HepG2 (cell line): Measurements from ENCODE around the gene TDRD10. TPM values are rescaled to one million over a fixed set of nuclear protein-coding genes. Genes with fewer than 3 reads are reported as not detected.
A peak's percentile ranks its signal among the peaks of the same experiment; 100 is the strongest.

Experiments used
- ATAC-seq: fragments of 200-7000 bp; cut with Tn5 transposase; 3 replicates; pipeline ENCODE4 v1.9.1; 2020; ENCODE audit warnings: mild to moderate bottlenecking, moderate library complexity
- Bru-seq: library from RNA; stranded (reverse); fragments of 400-500 nt; gene quantifications from one replicate; lab custom pipeline; 2021; lab: Mats Ljungman, UMichigan
- BruChase-seq, 2 experiments: library from RNA; stranded (reverse); fragments of 400-500 nt; gene quantifications; one replicate each; lab custom pipeline; 2021; lab: Mats Ljungman, UMichigan
- BruUV-seq: library from RNA; stranded (reverse); fragments of 400-500 nt; replicated peaks from 2 replicates; lab custom pipeline; 2021; lab: Mats Ljungman, UMichigan
- CTCF ChIA-PET: fragments of 300-600 bp; formaldehyde crosslinking; extraction: SDS; loops from one replicate; lab custom pipeline; 2021; ENCODE audit warnings: low total read pairs, inconsistent platforms, low intra/inter-chr PET ratio; lab: Yijun Ruan, JAX
- POLR2A ChIA-PET: fragments of 350-600 bp; sonication (Branson Sonifier 250); formaldehyde crosslinking; loops from one replicate; lab custom pipeline; 2020; ENCODE audit warnings: antibody characterized with exemption, inconsistent platforms; lab: Yijun Ruan, JAX
- DNase-seq: peaks from one replicate; pipeline ENCODE4 v3.0.0-alpha.2; 2015; ENCODE audit warnings: low spot score
- FAIRE-seq: peaks from 3 replicates; lab custom pipeline; 2011; peaks lifted over from hg19 to GRCh38; lab: Jason Lieb, UNC
- H2AFZ ChIP-seq: one replicate; pipeline ENCODE4 v1.6.1; 2011; ENCODE audit warnings: low read length, inconsistent platforms
- H3K27ac ChIP-seq: fragments of 300-600 bp; 3 replicates; pipeline ENCODE4 v1.8.0; 2011; ENCODE audit warnings: mixed run types, mild to moderate bottlenecking, mixed read lengths, low read length, inconsistent platforms; ENCODE audit not compliant: insufficient read depth; ENCODE audit errors: extremely low read length
- H3K27me3 ChIP-seq, 2 experiments: fragments of 200-600 bp in 1 of 2; 2 replicates in 1 of 2; 3 replicates in 1 of 2; pipeline versions ENCODE4 v1.6.0 to v1.8.0; 2011; ENCODE audit warnings: low read length in 2 of 2, mild to moderate bottlenecking in 2 of 2, moderate library complexity in 2 of 2, inconsistent platforms in 1 of 2; ENCODE audit not compliant: insufficient read depth in 2 of 2, control insufficient read depth in 1 of 2
- H3K36me3 ChIP-seq, 2 experiments: fragments of 200-600 bp in 1 of 2; replicated peaks in 1 of 2; 2 replicates in 1 of 2; 3 replicates in 1 of 2; pipeline versions ENCODE4 v1.5.1 to v1.8.0; 2011; ENCODE audit warnings: low read length in 2 of 2, inconsistent platforms in 1 of 2; ENCODE audit not compliant: insufficient read depth in 2 of 2, control insufficient read depth in 1 of 2
- H3K4me1 ChIP-seq: 2 replicates; pipeline ENCODE4 v1.5.1; 2012; ENCODE audit warnings: low read length, inconsistent platforms; ENCODE audit not compliant: insufficient read depth
- H3K4me2 ChIP-seq: 2 replicates; pipeline ENCODE4 v1.6.0; 2011; ENCODE audit warnings: low read depth, low read length, inconsistent platforms
- H3K4me3 ChIP-seq, 3 experiments: fragments of 200-600 bp in 1 of 3; sonication (generic), shearing (Covaris generic) in 1 of 3; replicated peaks in 1 of 3; 2 replicates each; pipeline ENCODE4 v1.5.1; 2011 to 2016; ENCODE audit warnings: low read length in 3 of 3, inconsistent platforms in 2 of 3, low read depth in 2 of 3, mild to moderate bottlenecking in 2 of 3, control low read depth in 1 of 3, mixed read lengths in 1 of 3; ENCODE audit not compliant: insufficient read depth in 1 of 3
- H3K79me2 ChIP-seq: one replicate; pipeline ENCODE4 v1.6.1; 2011; ENCODE audit warnings: low read length, inconsistent platforms; ENCODE audit not compliant: insufficient read depth
- H3K9ac ChIP-seq: 2 replicates; pipeline ENCODE4 v1.6.0; 2011; ENCODE audit warnings: mild to moderate bottlenecking, low read depth, low read length, inconsistent platforms; ENCODE audit not compliant: insufficient read depth
- H3K9me3 ChIP-seq: 2 replicates; pipeline ENCODE4 v1.5.1; 2012; ENCODE audit warnings: mild to moderate bottlenecking, low read length
- H4K20me1 ChIP-seq: 2 replicates; pipeline ENCODE4 v1.6.0; 2011; ENCODE audit warnings: inconsistent platforms, mild to moderate bottlenecking, low read length, moderate library complexity; ENCODE audit not compliant: insufficient read depth
- NR2C2 ChIP-seq: sonication (generic); formaldehyde crosslinking; IDR thresholded peaks from 2 replicates; pipeline ENCODE4 v1.4.0; 2020; ENCODE audit warnings: missing genetic modification reagents, mild to moderate bottlenecking, moderate library complexity, borderline replicate concordance
- PBX2 ChIP-seq: IDR thresholded peaks from 2 replicates; pipeline ENCODE4 v1.6.1; 2016; ENCODE audit warnings: control low read depth
- PHF8 ChIP-seq: sonication (generic); formaldehyde crosslinking; IDR thresholded peaks from 2 replicates; pipeline ENCODE4 v1.5.0; 2020; ENCODE audit warnings: missing genetic modification reagents
- SMAD1 ChIP-seq: sonication (generic); formaldehyde crosslinking; IDR thresholded peaks from 2 replicates; pipeline ENCODE4 v1.4.0; 2020; ENCODE audit warnings: missing genetic modification reagents, low read depth, mild to moderate bottlenecking, borderline replicate concordance
- YEATS4 ChIP-seq: sonication (generic); formaldehyde crosslinking; IDR thresholded peaks from 2 replicates; pipeline ENCODE4 v1.4.0; 2020; ENCODE audit warnings: missing genetic modification reagents, borderline replicate concordance
- WGBS: methylation state at CpG from one replicate; pipeline ENCODE4 v1.1.6; 2017; ENCODE audit warnings: low lambda C conversion rate; 5-methylcytosine and 5-hydroxymethylcytosine counted together
- in situ Hi-C: cut with HindIII; loops from 2 replicates; pipeline ENCODE4 v1.10.0; 2017; ENCODE audit warnings: low pct_unique_long_range_greater_than_20kb; ENCODE audit not compliant: extremely low pct_ligation_motif_present
- intact Hi-C: fragments of 100-400 bp; cut with micrococcal nuclease; formaldehyde crosslinking; loops from one replicate; pipeline ENCODE4 v1.10.0; 2022; ENCODE audit not compliant: unreplicated experiment
- long read RNA-seq, 2 experiments: library from RNA in 1 of 2; library from polyadenylated mRNA in 1 of 2; stranded (forward) in 1 of 2; unstranded in 1 of 2; transcript quantifications; one replicate each; pipeline ENCODE4 v2.0.0, GENCODE V29; 2019 to 2022
- polyA minus RNA-seq, 3 experiments: library from RNA; depleted of rRNA, polyadenylated mRNA; stranded (reverse); fragments of >200 nt; gene quantifications; 2 replicates each; pipeline ENCODE4 v1.2.3, GENCODE V29; 2011; ENCODE audit warnings: low replicate concordance in 1 of 3
- polyA plus RNA-seq, 8 experiments: library from polyadenylated mRNA; depleted of rRNA in 3 of 8; stranded (reverse) in 7 of 8; unstranded in 1 of 8; fragments of >200 nt; fragmentation: Illumina TruSeq in 4 of 8; extraction: Trizol in 4 of 8; gene quantifications; 2 replicates each; pipeline versions ENCODE4 v1.2.1 to v1.2.3, GENCODE V29; 2011 to 2016; ENCODE audit warnings: low read depth in 4 of 8, missing spikeins in 1 of 8, mixed read lengths in 1 of 8; ENCODE audit not compliant: insufficient read depth in 1 of 8
- total RNA-seq, 5 experiments: library from RNA; depleted of rRNA; stranded (reverse); fragments of >200 nt; fragmentation: Illumina TruSeq; extraction: Trizol; gene quantifications; 2 replicates each; pipeline ENCODE4 v1.2.3, GENCODE V29; 2016; ENCODE audit warnings: low read depth in 1 of 5

TDRD10 gene
- total RNA-seq (2016; rRNA removed; fragmentation: Illumina TruSeq; extraction: Trizol) (not detected in 2 replicates), polyA plus RNA-seq (2011; rRNA removed) (not detected in 2 replicates), polyA minus RNA-seq (2011; rRNA and poly(A)+ RNA removed; ENCODE audit: low replicate concordance) (0.07 TPM in 1 of 2 replicates, not detected in the other), Bru-seq, nascent RNA (not detected), BruChase-seq, experiment 1, labeled RNA remaining after a 6-hour chase (not detected), BruChase-seq, experiment 2, labeled RNA remaining after a 2-hour chase (not detected)
- not detected in 2 replicates for total RNA-seq (2016; cell fraction: cytosol; rRNA removed; fragmentation: Illumina TruSeq; extraction: Trizol; ENCODE audit: low read depth)
- not detected in 2 replicates for total RNA-seq (2016; cell fraction: insoluble cytoplasmic fraction; rRNA removed; fragmentation: Illumina TruSeq; extraction: Trizol)
- total RNA-seq (2016; cell fraction: membrane; rRNA removed; fragmentation: Illumina TruSeq; extraction: Trizol), result not detected in 2 replicates
- not detected in 2 replicates for total RNA-seq (2016; cell fraction: nucleus; rRNA removed; fragmentation: Illumina TruSeq; extraction: Trizol)
- not detected in 2 replicates for polyA plus RNA-seq (2011; cell fraction: cytosol; rRNA removed)
- not detected in 2 replicates for polyA plus RNA-seq (2011; cell fraction: nucleus; rRNA removed)
- polyA plus RNA-seq (2012), result not detected in 2 replicates
- polyA plus RNA-seq (2016; cell fraction: cytosol; fragmentation: Illumina TruSeq; extraction: Trizol; ENCODE audit: low read depth), result not detected in 2 replicates
- polyA plus RNA-seq (2016; cell fraction: insoluble cytoplasmic fraction; fragmentation: Illumina TruSeq; extraction: Trizol; ENCODE audit: low read depth), result not detected in 2 replicates
- polyA plus RNA-seq (2016; cell fraction: membrane; fragmentation: Illumina TruSeq; extraction: Trizol; ENCODE audit: low read depth), result not detected in 2 replicates
- not detected in 2 replicates for polyA plus RNA-seq (2016; cell fraction: nucleus; fragmentation: Illumina TruSeq; extraction: Trizol; ENCODE audit: insufficient read depth, low read depth)
- not detected in 2 replicates for polyA minus RNA-seq (2011; cell fraction: cytosol; rRNA and poly(A)+ RNA removed)
- polyA minus RNA-seq (2011; cell fraction: nucleus; rRNA and poly(A)+ RNA removed), result not detected in 2 replicates
- long read RNA-seq, experiment 1, result 0 reads
- long read RNA-seq, experiment 2, result 0 reads

- no peaks in the 10 kb centered on the region for H3K79me2 ChIP-seq
- no peak within 1 kb of the TSS for H3K9ac ChIP-seq
- H3K36me3 ChIP-seq, result no peaks in the 10 kb centered on the region
- H3K9me3 ChIP-seq, result peaks cover 5% of the 10 kb centered on the region; the same call in 1 of the 2 replicates
- POLR2A ChIA-PET, result no interaction called here
- CTCF ChIA-PET, result no interaction called here
- peaks cover 4 to 20% of the 10 kb centered on the region in 2 experiments for H3K27me3 ChIP-seq
- H3K4me3 ChIP-seq, result peak within 1 kb of the TSS in 1 of 3 experiments; percentile 52; a peak in 1 of 6 replicates
- no peak for DNase-seq
- H4K20me1 ChIP-seq, result no peaks in the 10 kb centered on the region
- intact Hi-C loops, result no loop called here
- peaks cover 1% of the 10 kb centered on the region for H3K4me1 ChIP-seq
- 90% methylated on average over 59 of the region's 90 CpGs for WGBS
- no peak for TF ChIP-seq NR2C2
- TF ChIP-seq PBX2, result no peak
- no peak for TF ChIP-seq PHF8 (CRISPR knock-in tag)
- TF ChIP-seq YEATS4, result no peak
- no peak for TF ChIP-seq SMAD1 (CRISPR knock-in tag)
- TF ChIP-seq, all 625 proteins: peak for 0
- in situ Hi-C loops, result no loop called here
- FAIRE-seq (no peak), ATAC-seq (no peak; the same call in 2 of the 3 replicates)
- no peak within 1 kb of the TSS for H3K27ac ChIP-seq
- no peak within 1 kb of the TSS for H2AFZ ChIP-seq
- BruUV-seq, result no TSS peak
- H3K4me2 ChIP-seq, result peak within 1 kb of the TSS; percentile 36
Measured at GRCh38 chr1:154502066-154502743, at the start of gene TDRD10, which contains the start of gene SHE. Gene TDRD10 (plus strand): TSS chr1:154502219. CDS start chr1:154506904, 4,685 bp downstream. Gene SHE (minus strand): TSS chr1:154502412. CDS start chr1:154502026, 386 bp downstream.
